Suprapubic skin (tissue), 4 donors: ENCODE data around the gene SSTR4.

Experiments
- CTCF ChIP-seq, 2 donors: fragments of 200-600 bp in 1 of 2; fragments of 450-650 bp in 1 of 2; sonication (generic) in 1 of 2; IDR thresholded peaks; one replicate each; pipeline ENCODE4 v1.5.1; 2016 to 2019; ENCODE audit warnings: antibody characterized with exemption in 2 of 2, mild to moderate bottlenecking in 1 of 2, moderate library complexity in 1 of 2
- EP300 ChIP-seq: sonication (generic); formaldehyde crosslinking; IDR thresholded peaks from one replicate; pipeline ENCODE4 v1.6.1; 2017; ENCODE audit warnings: antibody characterized with exemption
- POLR2A ChIP-seq, 2 donors: fragments of 450-650 bp; IDR thresholded peaks; one replicate each; pipeline ENCODE4 v1.6.1; 2017; ENCODE audit warnings: antibody characterized with exemption in 2 of 2, mild to moderate bottlenecking in 2 of 2, moderate library complexity in 2 of 2
- POLR2AphosphoS5 ChIP-seq, 3 donors: sonication (generic); formaldehyde crosslinking; IDR thresholded peaks; one replicate each; pipeline ENCODE4 v1.6.1; 2017; ENCODE audit warnings: antibody characterized with exemption in 3 of 3

- TF ChIP-seq EP300 (no peak), POLR2A (IDR thresholded peaks at IDR 0.05) (no peak), CTCF (IDR thresholded peaks at IDR 0.05) (no peak), POLR2AphosphoS5 (IDR thresholded peaks at IDR 0.05) (no peak)
Measured at GRCh38 chr20:23069108-23069507, 34.0 kb downstream of the SSTR4 start.
